GM23248 (cell line): ENCODE results near the gene ANKRD52.

Experiments used
- EZH2 ChIP-seq: fragments of 200-600 bp; sonication (generic); IDR thresholded peaks from 2 replicates; pipeline ENCODE4 v1.6.1; 2018; ENCODE audit warnings: antibody characterized with exemption, mild to moderate bottlenecking; ENCODE audit not compliant: insufficient read depth, poor library complexity, severe bottlenecking
- EZH2phosphoT487 ChIP-seq: fragments of 200-600 bp; sonication (generic); IDR thresholded peaks from 2 replicates; pipeline ENCODE4 v1.6.1; 2018; ENCODE audit warnings: antibody characterized with exemption, moderate library complexity, mild to moderate bottlenecking, low read depth; ENCODE audit not compliant: insufficient read depth

DNA sequence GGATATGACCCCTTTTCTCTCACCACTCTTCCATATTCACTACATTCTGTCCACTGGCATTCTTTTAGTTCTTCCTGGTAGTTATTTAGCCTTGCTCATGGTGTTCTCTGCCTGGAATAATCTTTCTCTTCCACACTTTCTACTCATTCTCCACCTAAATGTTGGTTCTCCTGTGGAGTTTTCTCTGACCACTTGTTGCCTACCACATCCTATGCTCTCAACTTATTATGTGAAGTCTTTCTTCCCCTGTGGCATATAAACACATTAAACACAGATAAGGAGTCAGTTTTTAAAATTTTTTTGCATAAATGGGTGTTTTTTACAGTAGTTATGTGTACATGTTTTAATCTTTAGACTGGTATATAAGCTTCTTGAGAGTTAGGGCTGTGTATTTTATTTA, 65.6 kb downstream of the ANKRD52 start:
- no peak for TF ChIP-seq EZH2phosphoT487
- no peak for TF ChIP-seq EZH2
